Bronchial epithelial cell (primary cell): ENCODE data around the gene MRPL1. TPM values are rescaled to one million over a fixed set of nuclear protein-coding genes. Genes with fewer than 3 reads are reported as not detected.

Experiments used
- DNase-seq: peaks from one replicate; pipeline ENCODE4 v3.0.0-alpha.2; 2010; ENCODE audit warnings: low read depth
- FAIRE-seq: peaks from 2 replicates; lab custom pipeline; 2011; peaks lifted over from hg19 to GRCh38; lab: Jason Lieb, UNC
- H3K27me3 ChIP-seq: 2 replicates; pipeline ENCODE4 v1.5.1; 2011; ENCODE audit warnings: low read length; ENCODE audit not compliant: control insufficient read depth, insufficient read depth
- H3K36me3 ChIP-seq: 2 replicates; pipeline ENCODE4 v1.5.1; 2011; ENCODE audit warnings: low read length; ENCODE audit not compliant: control insufficient read depth, insufficient read depth
- H3K4me3 ChIP-seq: 2 replicates; pipeline ENCODE4 v1.5.1; 2011; ENCODE audit warnings: mild to moderate bottlenecking, low read depth, low read length, control low read depth
- total RNA-seq: library from RNA; depleted of rRNA; stranded (reverse); fragments of >200 nt; gene quantifications from 2 replicates; pipeline ENCODE4 v1.2.1, GENCODE V29; 2014
- TF ChIP-seq, protein P1 (sequence below): IDR thresholded peaks from 2 replicates; pipeline ENCODE4 v1.5.1; 2011; ENCODE audit warnings: mild to moderate bottlenecking, moderate library complexity, low read length, control low read depth, inconsistent platforms; ENCODE audit not compliant: insufficient read depth, severe bottlenecking

Gene MRPL1
- 24.7 and 29.4 TPM in 2 replicates for total RNA-seq

DNA sequence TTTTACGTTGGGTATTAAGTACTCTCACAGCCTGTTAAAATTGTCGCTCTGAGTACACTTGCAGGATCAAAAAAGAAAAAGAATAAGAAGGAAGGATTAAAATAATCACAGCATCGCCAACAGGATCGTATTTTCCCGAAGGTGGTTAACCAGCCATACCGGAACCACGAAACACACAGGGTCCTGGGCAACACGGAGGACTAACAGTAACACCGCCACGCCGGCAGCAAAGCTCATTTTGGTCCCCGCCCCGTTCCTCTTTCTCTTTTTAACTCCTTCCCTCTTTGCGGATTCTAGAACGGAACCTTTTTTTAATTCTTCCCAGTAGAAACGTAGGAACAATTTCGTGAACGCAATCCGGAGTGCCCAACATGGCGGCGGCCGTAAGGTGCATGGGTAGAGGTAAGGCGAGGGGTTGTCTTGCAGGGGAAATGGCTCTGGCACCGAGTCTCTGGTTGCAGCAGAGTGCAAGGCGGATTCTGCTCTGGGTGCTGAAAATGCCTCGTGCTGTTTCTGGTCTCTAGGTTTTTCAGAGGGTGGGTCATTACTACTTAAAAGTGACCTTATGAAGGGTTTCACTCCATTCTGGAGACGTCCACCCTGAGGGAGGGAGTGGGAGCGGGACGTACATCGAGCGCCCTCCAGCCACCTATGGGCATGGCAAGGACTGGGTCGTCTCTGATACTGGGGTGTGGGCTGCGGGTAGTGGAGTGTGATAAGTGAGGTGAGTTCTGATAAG is at the start of gene MRPL1:
Gene MRPL1, plus strand, starts transcription at position 353 of the 739 bp plus-strand sequence. Its CDS starts 19 bp downstream, at position 372.
- FAIRE-seq: no peak
- peak within 1 kb of the TSS; percentile 92 for H3K4me3 ChIP-seq
- H3K36me3 ChIP-seq: peaks cover 1% of the 10 kb centered on the region
- TF ChIP-seq, protein P1, sequence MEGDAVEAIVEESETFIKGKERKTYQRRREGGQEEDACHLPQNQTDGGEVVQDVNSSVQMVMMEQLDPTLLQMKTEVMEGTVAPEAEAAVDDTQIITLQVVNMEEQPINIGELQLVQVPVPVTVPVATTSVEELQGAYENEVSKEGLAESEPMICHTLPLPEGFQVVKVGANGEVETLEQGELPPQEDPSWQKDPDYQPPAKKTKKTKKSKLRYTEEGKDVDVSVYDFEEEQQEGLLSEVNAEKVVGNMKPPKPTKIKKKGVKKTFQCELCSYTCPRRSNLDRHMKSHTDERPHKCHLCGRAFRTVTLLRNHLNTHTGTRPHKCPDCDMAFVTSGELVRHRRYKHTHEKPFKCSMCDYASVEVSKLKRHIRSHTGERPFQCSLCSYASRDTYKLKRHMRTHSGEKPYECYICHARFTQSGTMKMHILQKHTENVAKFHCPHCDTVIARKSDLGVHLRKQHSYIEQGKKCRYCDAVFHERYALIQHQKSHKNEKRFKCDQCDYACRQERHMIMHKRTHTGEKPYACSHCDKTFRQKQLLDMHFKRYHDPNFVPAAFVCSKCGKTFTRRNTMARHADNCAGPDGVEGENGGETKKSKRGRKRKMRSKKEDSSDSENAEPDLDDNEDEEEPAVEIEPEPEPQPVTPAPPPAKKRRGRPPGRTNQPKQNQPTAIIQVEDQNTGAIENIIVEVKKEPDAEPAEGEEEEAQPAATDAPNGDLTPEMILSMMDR: no peak
- DNase-seq: peak; percentile 93
- no peaks in the 10 kb centered on the region for H3K27me3 ChIP-seq

DNA sequence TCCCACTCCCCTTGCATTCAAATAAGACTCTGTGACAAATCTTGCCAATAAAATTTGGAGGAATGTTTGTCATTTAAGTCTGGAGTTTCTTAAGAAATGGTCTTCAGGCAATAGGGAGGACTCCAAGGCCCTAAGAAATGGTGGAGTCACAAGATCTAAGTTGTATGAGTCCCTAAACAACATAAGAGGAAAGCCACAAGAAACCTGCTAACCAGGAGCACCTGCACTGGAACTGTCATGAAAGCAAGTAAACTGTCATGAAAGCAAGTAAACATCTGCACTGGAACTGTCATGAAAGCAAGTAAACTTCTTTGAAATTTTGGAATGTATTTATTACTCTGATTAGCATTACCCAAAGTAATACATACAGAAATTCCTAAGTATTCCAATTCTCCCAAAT is 47.0 kb upstream of the MRPL1 start:
- FAIRE-seq (no peak), DNase-seq (no peak)
- no peaks in the 10 kb centered on the region for H3K27me3 ChIP-seq
- TF ChIP-seq, protein P1: no peak
- H3K36me3 ChIP-seq: no peaks in the 10 kb centered on the region
- H3K4me3 ChIP-seq: no peak overlapping the region

DNA sequence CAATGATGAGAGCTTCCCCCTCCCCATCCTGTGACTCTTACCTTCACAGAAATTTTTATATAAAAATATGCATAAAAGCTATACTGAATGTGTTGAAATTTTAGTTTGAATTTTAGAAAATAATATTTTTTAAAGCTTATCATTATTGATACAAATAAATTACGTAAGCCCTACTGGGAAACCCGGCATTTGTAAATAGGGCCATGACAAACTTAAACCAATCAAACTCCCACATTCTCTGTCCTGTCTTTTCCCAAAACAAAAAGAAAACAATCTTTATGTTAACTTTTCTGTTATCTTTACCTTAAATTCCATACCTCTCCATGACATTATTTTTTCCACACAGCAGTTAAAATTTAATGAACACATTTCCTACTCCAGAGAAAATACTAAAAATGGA is 46.1 kb upstream of the MRPL1 start:
- Histone ChIP-seq H3K27me3 (no peaks in the 10 kb centered on the region), H3K36me3 (no peaks in the 10 kb centered on the region), H3K4me3 (no peak overlapping the region)
- TF ChIP-seq, protein P1: no peak
- no peak for DNase-seq
- no peak for FAIRE-seq

DNA sequence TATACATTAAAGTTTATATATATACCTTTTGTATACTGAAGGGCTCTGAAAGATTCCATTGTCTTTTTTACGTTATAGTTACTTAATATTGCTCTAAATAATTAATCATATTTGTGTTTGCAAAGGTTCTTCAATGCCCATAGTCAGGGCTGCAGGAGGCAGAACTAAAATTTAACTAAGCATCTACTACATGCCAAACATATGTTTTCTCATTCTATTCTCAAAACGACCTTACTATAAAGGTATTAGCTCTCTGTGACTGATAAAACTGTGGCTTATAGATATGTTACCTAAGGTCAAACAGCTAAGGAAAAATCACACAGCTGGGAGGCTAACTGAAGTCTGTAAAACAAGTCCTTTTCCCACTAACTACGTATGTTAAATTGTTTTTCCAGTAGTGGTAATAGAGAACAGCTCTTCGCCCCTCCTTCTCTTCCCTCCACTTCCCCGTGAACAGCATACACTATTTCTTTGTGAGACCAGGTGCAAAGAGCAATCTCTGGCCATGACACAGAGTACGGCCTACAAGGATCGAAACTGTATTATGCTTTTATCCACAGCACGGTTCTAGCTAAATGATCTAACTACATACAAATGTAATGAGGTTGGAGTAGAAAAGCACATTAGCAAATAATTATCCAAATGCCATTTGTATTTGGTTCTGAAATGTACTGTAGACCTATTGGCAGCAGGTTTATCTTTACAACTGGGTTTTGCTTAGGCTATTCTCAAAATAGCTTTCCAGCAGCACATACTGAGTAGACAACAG is 45.1 kb upstream of the MRPL1 start:
- peak; percentile 41 for DNase-seq
- H3K4me3 ChIP-seq: peak overlapping the region; percentile 95
- no peaks in the 10 kb centered on the region for H3K27me3 ChIP-seq
- TF ChIP-seq, protein P1: no peak
- no peak for FAIRE-seq
- no peaks in the 10 kb centered on the region for H3K36me3 ChIP-seq

DNA sequence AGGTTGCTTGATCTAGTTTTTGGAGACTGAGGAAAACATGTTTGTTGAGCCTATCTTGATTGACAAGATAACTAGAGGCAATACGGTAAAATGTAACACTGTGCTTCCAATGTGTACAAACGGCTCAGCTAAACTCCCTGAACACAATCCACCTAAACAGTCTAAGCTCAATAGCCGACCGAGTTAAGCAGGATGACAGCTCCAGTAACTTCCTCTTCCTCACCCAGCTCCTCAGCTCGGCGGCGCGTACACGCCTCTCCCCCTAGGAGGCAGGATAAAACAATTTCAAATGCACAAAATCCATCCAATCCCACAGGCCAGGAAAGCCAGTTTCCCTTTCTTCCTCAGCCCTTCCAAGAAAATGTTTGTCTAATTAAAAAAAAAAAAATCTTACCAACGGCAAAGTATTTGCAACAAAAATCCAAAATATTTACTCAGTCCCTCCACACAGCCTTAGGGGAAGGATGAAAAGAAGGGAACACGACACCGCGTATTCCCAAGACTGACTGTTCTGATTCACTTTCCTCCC is 44.5 kb upstream of the MRPL1 start:
- no peaks in the 10 kb centered on the region for H3K36me3 ChIP-seq
- no peaks in the 10 kb centered on the region for H3K27me3 ChIP-seq
- DNase-seq (peak; percentile 81), FAIRE-seq (peak; percentile 94)
- peak overlapping the region; percentile 95 for H3K4me3 ChIP-seq
- TF ChIP-seq, protein P1: peak; percentile 62
